HG02588 (cell line): ENCODE data around the gene SYNGR3.
"Not testable (repeated sequence)": the region's sequence is repeated elsewhere in the genome, so short reads cannot be mapped to it uniquely, and the experiment has no call there.

Experiments used
- ATAC-seq: cut with Tn5 transposase; IDR thresholded peaks from one replicate; pipeline ENCODE4 v1.9.1; 2021; ENCODE audit warnings: mild to moderate bottlenecking, moderate library complexity; ENCODE audit not compliant: unreplicated experiment

Gene SYNGR3

DNA sequence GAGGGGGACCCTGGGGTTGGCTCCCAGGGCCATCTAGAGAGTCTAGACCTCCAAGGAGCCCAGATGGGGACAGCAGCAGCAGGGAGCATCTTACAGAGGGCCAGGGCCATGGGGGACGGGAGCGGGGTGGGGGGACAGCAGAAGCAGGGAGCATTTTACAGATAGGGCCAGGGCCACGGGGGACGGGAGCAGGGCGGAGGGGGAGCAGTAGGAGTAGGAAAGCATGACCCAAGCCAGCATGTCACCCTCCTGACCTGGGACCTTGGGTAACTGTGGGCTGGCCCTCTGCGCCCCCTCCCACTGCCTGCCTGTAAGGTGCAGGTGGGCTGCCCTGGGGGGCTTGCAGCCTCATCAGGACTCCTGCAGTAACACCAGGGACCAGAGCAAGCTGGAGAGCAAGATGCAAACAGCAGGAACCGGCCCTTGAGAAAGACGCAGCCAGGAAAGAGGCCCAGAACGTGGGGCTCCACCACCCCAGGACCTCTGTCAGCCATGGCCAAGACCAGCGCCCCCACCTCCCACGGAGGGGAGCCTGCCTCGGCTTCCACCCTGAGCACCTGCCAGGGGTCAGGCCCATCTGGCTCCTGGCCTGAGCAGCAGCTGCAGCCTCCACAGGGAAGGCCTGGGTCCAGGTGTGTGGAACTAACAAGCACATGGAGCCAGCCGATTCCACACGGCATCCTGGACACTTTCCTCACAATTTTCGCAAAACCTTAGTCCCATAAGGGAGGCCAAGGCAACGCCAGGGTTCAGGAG lies 17.5 kb downstream of the SYNGR3 start:
- ATAC-seq: no peak

DNA sequence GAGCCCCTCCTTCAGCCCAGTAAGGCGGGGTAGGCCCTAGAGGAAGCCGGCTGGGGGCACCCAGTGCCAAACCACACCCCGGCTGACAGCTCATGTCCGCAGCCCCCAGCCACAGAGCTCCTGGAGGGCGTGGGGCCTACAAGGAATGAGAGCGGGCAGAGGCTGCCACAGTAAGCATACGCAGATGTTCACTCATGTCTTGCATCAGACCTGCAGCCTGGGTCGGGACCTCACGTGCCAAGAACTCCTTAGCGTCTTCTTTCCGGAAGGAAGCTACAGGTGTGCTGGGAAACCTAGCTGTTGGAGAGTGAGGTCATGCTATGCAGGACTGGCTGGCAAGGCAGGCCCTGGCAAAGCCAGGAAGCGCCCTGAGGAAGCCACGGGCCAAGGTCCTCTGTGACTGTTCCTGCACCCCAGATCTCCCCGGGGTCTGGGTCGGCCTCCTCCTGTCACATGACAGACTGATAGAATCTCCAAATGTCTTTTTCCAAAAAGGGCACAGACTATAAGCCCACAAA lies 18.3 kb downstream of the SYNGR3 start:
- ATAC-seq: no peak

DNA sequence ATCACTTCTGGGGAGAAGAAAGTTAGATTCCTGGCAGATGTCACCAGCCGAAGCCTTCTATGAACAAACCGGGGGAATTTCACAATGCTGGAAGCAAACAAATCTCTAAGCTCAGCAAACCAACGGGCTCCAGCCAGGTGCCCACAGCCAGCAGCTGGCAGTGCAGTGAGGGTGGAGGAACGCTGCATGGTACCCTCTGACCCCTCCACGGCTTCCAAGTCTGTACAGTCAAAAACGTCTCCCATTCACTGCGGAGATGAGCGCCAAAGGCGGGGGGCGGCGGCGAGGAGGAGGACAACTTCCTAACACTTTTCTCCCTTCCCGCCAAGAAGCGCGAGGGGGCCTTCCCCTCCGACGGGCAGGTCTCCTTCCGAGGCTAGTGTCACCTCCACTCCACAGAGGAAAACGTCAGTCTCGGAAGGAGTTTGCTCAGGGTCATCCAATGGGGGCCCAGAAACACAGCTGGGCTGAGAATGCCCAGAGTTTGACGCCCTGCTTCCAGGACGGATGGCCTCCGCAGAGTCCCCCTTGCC lies 18.9 kb downstream of the SYNGR3 start:
- peak; percentile 1 for ATAC-seq

DNA sequence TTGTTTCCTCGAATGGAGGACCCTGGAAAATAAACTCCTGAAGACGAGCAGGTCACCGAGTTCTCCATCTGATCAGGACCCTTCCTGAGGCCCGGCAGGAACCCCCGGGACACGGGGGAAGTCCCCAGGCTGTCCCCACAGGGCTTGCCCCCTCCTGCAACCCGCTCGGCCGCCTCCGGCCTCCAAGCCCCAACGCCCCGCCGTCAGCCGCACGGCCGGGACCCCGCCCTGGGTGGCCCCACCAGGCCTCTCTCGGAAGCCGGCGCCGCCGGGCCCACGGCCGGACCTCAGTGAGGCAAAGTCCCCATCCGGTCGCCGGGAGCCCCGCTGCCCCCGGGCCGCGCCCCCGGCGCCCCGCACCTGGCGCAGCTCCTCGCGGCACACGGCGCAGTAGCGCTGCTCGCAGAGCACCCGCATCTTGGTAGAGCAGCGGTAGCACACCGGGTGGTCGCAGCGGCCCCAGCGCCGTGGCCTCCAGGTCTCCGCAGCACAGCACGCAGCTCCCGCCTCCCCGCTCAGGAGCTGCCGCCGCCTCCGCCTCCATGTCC lies 19.5 kb downstream of the SYNGR3 start:
- peak; percentile 27 for ATAC-seq

DNA sequence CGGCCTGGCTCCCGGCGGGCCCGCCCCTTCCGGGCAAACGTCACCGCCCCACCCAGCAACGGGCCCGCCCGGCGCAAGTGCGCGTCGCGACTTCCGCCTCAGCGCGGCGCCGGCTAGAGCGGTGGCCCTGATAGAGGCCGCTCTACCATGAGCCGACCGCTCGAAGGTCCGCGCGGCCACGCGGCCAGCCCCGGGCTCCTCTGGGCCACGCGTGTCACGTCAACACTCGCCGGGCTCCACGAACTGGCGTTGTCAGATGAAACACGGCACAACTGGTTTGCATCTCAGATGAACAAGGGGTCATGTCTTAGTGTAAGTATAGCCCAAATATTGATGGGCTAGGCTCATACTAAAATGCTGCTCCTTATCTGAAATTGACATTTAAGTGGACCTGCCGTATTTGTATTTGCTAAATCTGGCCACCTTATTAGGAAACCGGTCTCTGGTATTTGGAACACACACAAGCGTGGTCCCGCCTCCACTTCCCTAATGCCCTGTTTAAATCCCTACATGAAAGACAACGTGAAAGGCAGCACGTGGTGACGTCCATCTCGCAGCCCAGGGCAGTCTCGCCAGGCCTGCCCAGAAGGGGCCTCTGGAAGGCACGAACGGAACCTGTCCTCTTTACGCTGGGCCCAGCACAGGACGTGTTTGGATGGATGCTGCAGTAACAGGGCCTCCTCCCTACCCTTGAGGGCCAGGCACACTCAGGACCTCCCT lies 20.2 kb downstream of the SYNGR3 start, which contains the start of gene ZNF598:
ZNF598 (minus strand) TSS at position 31 of the 720 bp plus-strand sequence.
- ATAC-seq: peak; percentile 83

DNA sequence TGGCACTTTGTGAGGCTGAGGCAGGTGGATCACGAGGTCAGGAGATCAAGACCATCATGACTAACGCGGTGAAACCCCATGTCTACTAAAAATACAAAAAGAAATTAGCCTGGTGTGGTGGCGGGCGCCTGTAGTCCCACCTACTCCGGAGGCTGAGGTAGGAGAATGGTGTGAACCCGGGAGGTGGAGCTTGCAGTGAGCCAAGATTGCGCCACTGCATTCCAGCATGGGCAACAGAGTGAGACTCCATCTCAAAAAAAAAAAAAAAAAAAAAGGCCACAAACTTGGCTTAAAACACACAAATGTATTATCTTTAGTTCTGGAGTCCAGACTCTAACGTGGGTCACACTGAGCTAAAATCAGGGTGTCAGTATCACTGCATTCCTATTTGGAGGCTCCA lies 22.0 kb downstream of the SYNGR3 start:
- not testable (repeated sequence) for ATAC-seq

DNA sequence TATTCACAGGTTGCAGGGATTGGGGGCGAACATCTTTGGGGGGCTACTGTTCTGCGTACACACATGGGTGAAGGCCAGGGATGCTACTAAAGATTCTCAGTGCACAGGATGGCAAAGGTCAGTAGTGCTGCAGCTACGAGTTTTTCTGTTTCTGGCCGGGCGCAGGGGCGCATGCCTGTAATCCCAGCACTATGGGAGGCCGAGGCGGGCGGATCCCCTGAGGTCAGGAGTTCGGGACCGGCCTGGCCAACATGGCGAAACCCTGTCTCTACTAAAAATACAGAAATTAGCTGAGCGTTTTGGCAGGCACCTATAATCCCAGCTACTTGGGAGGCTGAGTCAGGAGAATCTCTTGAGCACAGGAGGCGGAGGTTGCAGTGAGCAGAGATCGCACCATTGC lies 23.8 kb downstream of the SYNGR3 start:
- ATAC-seq: no peak

DNA sequence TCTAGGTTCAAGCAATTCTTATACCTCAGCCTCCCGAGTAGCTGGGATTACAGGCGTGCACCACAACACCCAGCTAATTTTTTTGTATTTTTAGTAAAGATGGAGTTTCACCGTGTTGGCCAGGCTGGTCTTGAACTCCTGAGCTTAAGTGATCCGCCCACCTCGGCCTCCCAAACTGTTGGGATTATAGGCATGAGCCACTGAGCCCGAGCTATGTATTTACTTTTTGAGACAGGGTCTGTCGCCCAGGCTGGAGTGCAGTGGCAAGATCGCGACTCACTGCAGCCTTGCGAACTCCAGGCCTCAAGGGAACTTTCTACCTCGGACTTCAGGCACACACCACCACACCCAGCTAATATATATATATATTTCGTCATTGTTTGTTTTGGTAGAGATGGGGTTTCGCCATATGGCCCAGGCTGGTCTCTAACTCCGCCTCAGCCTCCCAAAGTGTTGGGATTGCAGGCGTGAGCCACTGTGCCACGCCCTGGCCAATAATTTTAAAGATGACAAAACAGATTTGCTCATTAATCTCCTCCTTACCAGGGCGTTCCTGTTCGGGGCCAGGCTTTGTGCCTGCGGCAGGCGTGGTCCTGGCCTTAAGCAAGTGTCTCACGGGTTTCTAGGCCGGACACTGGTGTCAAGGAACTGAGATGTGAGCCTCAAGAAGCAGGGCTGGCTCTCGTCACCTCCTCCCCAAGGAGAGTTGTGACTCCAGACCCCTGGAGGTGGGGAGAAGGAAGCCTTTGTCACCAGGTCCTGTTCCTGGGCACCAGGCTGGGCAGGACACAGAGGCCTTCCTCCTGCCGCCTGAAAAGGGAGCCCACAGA lies 25.6 kb downstream of the SYNGR3 start:
- no peak for ATAC-seq

DNA sequence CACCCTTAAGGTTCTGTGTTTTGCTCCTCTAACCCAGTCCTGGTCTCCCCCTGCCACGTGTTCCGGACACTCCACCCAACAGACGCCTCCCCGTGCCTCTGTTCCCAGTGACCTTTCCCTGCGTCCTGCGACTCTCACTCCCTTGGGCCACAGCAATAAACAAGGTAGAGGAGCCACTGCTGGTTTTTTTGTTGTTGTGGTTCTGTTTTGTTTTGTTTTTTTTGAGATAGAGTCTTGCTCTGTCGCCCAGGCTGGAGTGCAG lies 26.1 kb downstream of the SYNGR3 start:
- no peak for ATAC-seq

DNA sequence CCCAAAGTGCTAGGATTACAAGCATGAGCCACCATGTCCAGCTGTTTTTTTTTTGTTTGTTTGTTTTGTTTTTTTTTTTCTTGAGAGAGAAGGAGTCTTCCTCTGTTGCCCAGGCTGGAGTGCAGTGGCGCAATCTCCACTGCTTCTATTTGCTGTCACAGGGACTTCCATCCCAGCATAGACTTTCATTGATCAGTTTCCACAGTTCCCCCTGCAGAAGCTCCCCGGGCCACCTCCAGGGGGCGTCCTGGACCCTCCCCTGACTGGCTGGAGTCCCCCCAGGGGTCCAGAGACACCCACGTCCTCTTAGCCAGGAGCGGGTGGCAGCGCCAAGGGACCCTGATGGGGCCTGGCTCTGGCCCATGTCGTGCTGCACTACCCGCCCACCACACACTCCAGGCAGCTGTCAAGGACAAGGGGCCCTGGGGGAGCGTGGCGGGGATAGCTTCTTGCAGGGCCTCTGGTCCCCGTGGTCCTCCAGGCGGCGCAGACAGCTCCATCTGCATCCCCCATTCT lies 26.7 kb downstream of the SYNGR3 start:
- no peak for ATAC-seq

DNA sequence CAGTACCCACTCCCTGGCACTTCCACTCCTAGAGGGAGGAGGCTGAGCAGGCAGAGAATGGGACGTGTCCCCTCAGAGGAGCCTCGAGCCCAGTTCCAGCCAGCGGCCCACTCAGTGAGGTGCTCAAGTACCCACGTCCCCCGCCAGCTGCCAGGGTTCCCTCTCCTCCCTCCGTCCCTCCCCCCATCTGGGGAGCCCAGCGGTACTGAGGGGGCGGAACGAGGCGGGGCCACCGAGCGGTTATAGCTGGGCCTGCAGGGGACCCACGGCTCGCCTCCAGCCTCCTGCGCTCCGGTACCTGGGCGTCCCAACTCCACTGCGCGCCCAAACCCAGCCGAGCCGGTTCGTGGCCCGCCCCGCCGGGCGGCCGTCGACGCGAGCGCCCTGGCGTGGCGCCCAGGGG lies 29.7 kb downstream of the SYNGR3 start, which contains the start of gene NPW:
NPW (plus strand) TSS at position 268 of the 403 bp plus-strand sequence.
- no peak for ATAC-seq

DNA sequence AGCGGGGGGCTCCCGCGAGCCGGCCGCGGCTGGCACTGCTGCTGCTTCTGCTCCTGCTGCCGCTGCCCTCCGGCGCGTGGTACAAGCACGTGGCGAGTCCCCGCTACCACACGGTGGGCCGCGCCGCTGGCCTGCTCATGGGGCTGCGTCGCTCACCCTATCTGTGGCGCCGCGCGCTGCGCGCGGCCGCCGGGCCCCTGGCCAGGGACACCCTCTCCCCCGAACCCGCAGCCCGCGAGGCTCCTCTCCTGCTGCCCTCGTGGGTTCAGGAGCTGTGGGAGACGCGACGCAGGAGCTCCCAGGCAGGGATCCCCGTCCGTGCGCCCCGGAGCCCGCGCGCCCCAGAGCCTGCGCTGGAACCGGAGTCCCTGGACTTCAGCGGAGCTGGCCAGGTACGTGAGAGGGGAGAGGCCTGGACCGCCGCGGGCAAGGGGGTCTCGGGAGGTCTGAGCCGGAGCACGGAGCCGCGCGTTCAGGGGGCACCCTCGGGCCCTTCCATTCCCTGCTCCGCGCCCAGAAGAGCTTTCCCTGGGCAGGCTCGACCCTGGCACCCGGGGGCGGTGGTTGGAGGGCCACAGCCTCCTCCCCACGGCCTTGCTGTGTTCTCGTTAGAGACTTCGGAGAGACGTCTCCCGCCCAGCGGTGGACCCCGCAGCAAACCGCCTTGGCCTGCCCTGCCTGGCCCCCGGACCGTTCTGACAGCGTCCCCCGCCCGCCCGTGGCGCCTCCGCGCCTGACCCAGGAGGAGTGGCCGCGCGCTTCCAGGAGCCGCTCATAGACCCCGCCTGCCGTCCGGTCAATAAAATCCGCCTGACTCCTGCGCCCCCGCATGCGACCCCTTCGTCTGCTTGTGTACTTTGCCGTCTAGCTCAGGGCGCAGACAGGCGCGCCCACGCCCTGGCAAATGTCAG lies 30.4 kb downstream of the SYNGR3 start:
- no peak for ATAC-seq

DNA sequence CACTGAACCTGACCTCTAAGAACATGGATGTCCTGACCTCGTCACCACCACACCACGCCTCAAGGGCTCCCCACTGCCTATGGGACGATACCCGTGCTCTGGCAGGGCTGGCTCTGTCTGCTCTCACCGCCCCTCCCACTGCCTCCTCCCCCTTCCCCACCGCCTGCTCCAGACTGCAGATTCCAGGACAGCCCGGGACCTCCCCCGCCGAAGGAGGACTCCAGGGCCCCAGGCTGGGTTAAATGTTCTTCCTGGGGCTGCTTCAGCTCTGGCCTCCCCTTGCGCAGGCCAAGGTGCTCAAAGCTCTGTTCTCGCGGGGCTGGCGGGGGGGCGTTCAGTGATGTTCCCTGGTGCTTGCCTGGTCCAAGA lies 32.9 kb downstream of the SYNGR3 start:
- ATAC-seq: no peak

DNA sequence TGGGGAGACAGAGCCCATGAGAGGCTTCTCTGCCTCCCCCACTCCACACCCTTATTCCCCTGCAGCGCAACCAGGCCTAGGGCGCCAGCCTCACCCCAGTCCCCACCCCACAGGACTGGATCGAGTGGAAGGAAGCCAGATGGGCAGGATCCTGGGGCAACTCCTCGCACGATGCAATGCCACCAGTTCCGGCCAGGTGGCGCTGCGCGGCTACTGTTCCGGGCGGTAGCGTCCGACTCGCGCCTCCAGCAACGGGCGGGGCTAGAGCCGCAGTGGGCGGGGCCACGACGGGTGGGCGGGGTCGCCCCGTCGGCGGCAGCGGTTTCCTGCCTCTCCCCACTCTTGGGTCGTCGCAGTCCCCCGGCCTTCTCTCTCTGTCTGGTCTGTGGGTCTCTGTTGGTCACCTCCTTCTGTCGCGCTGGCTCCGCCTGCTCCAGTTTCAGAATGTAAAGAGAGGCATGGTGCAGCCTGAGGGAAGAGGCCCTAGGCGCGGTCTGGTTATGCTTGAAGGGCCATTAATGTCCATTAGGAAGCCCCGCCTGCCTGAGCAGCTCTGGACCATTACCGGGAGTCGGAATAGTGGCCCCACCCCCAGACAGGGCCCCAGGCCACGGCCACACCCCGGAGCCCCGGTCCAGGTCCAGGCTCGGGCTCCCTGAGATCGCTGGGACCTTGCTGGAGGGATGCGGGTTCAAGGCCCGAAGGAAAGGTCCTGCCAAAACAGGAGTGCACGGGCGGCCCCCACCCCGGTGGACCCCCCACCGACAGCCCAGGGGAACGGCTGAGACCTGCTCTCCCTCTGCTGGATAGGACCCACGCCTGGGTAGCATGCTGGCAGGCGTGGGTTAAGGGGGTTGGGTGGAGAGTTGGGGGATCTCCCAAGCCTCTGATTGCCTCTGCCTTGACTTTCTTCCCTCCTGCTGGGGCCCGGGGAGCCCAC lies 33.6 kb downstream of the SYNGR3 start:
- no peak for ATAC-seq

DNA sequence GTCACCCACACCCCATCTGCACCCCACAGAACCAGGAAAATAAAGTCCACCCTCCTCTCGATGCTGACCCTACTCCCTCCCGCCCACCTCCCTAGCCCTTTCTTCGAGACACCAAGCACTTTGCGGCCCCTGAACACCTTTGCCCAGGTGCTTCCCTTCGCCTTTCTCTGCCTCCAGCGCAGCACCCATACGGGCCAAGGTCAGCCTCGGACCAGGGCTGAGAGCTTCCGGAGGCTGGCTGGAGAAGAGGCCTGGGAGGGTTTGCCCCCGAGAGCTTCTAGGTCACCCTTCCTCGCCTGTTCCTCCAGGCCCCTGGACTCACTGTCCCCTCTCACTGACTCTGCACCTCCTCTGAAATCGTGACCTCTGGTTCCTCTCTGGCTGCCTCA lies 34.3 kb downstream of the SYNGR3 start:
- no peak for ATAC-seq

DNA sequence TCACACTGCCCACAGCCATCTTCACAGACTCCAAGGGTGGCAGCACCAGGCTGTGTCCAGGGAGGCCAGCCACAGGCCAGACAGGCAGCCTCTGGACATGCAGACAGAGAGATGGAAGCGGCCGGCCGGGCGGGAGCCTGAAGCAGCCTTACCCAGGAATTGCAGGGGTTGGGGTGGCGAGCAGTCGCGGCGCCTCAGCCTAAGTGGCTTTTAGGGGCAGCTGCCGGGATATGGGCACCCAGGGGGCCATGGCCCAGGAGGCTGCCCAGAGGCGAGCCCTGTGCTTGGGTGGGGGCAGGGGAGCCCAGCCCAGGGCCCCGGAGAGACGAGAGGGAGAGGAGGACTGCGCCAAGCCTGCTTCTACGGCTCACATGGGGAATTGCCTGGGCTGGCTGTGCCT lies 35.5 kb downstream of the SYNGR3 start:
- ATAC-seq: no peak

DNA sequence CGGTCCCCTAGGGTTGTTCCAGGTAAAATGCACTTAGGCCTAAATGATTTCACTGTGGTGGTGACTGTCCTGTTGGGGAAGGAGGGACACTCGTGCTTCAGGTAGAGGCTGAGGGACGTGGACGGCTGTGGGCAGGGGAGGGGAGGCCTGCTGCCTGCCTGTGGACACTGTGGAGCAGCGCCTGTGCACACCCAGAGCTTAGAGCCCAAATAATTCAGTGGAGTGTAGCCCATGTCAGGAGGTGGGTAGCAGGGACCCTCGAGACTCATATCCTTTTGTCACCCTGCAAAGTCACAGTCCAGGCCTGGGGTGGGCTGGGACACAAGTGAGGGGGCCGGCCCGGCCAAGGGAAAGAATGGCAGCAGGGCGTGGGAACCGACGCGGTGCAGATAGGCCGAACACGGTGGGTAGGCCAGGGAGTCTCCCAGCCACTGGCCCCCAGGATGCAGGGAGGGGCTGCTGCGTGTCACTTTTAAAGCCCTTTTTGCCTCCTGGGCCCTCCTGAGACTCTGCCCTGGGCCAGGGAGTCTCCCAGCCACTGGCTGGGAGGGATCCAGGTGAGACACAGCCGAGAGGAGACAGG lies 36.2 kb downstream of the SYNGR3 start:
- no peak for ATAC-seq

DNA sequence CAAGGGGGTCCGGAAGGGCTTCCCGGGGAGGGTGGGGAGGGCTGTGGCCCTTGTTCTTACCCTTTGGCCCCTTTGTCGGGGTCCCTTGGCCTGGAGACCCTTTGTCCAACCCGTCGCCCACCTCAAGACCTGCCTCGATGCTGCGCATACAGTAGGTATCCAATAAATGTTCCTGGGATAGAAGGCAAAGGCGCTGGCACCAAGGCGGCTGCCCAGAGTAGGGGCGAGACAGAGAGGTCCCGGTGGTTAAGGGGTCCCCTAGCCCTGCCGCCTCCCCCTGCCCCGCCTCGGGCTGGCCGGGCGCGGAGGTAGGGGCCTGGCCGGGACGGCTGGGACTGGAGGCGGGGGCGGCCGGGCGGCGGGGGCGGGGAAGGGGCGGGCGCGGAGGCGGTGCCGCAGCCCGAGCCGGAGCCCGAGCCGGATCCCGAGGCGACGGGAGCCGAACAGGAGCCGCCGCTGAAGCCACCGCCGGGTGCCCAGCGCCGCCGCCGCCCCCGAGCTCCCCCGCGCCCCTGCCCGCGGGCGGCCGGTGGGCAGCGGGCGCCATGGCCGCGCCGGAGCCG lies 36.8 kb downstream of the SYNGR3 start, which contains the start of gene NHERF2:
NHERF2 (plus strand) TSS at position 442 of the 563 bp plus-strand sequence; CDS start at position 546, 104 bp downstream.
- ATAC-seq: no peak
